Neutrophil (primary cell): ENCODE data around the gene DESI1.
A peak's percentile ranks its signal among the peaks of the same experiment; 100 is the strongest.

ENCODE experiments used
- H3K27ac ChIP-seq: fragments of 200-600 bp; sonication (generic); 2 replicates; pipeline ENCODE4 v1.5.1; 2016; ENCODE audit warnings: mild to moderate bottlenecking, moderate library complexity
- H3K27me3 ChIP-seq: fragments of 200-600 bp; sonication (generic); 2 replicates; pipeline ENCODE4 v1.6.0; 2016; ENCODE audit warnings: mild to moderate bottlenecking
- H3K36me3 ChIP-seq: fragments of 200-600 bp; sonication (generic); 2 replicates; pipeline ENCODE4 v1.5.1; 2017
- H3K4me1 ChIP-seq, 2 experiments: fragments of 200-600 bp in 1 of 2; sonication (generic) in 1 of 2; 1 replicate in 1 of 2; 2 replicates in 1 of 2; pipeline versions ENCODE4 v1.5.1 to v1.6.1; 2013 to 2016; ENCODE audit warnings: low read depth in 1 of 2, low read length in 1 of 2, mild to moderate bottlenecking in 1 of 2, moderate library complexity in 1 of 2; ENCODE audit not compliant: control insufficient read depth in 1 of 2, insufficient read depth in 1 of 2
- H3K4me3 ChIP-seq, 2 experiments: fragments of 200-600 bp in 1 of 2; sonication (generic) in 1 of 2; 1 replicate in 1 of 2; 2 replicates in 1 of 2; pipeline ENCODE4 v1.5.1; 2013 to 2016; ENCODE audit warnings: low read depth in 1 of 2, low read length in 1 of 2, mild to moderate bottlenecking in 1 of 2, moderate library complexity in 1 of 2
- H3K9me3 ChIP-seq: fragments of 200-600 bp; sonication (generic); 2 replicates; pipeline ENCODE4 v1.5.1; 2016
- TF ChIP-seq, protein P1 (sequence below): fragments of 200-600 bp; sonication (generic); IDR thresholded peaks from 2 replicates; pipeline ENCODE4 v1.5.1; 2016; ENCODE audit warnings: antibody characterized with exemption

Gene DESI1

DNA sequence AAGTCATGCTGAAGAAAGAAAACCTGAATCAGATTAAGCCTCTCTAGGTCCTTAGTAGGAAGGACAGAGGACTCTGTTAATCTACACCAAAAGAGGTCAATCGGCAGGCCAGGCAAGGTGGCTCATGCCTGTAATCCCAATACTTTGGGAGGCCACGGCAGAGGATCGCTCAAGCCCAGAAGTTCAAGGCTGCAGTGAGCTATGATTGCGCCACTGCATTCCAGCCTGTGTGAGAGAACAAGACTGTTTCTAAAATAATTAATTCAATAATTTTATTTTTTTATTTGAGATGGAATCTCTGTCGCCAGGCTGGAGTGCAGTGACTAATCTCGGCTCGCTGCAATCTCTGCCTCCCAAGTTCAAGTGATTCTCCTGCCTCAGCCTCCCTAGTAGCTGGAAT is 4.7 kb upstream of the DESI1 start:
- TF ChIP-seq, protein P1, sequence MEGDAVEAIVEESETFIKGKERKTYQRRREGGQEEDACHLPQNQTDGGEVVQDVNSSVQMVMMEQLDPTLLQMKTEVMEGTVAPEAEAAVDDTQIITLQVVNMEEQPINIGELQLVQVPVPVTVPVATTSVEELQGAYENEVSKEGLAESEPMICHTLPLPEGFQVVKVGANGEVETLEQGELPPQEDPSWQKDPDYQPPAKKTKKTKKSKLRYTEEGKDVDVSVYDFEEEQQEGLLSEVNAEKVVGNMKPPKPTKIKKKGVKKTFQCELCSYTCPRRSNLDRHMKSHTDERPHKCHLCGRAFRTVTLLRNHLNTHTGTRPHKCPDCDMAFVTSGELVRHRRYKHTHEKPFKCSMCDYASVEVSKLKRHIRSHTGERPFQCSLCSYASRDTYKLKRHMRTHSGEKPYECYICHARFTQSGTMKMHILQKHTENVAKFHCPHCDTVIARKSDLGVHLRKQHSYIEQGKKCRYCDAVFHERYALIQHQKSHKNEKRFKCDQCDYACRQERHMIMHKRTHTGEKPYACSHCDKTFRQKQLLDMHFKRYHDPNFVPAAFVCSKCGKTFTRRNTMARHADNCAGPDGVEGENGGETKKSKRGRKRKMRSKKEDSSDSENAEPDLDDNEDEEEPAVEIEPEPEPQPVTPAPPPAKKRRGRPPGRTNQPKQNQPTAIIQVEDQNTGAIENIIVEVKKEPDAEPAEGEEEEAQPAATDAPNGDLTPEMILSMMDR: no peak
- no peaks in the 10 kb centered on the region for H3K27me3 ChIP-seq
- no peak overlapping the region for H3K4me3 ChIP-seq
- H3K9me3 ChIP-seq: no peaks in the 10 kb centered on the region
- H3K27ac ChIP-seq: no peak overlapping the region
- H3K4me1 ChIP-seq: peaks cover 9 to 13% of the 10 kb centered on the region in 2 experiments
- H3K36me3 ChIP-seq: peaks cover 51% of the 10 kb centered on the region

DNA sequence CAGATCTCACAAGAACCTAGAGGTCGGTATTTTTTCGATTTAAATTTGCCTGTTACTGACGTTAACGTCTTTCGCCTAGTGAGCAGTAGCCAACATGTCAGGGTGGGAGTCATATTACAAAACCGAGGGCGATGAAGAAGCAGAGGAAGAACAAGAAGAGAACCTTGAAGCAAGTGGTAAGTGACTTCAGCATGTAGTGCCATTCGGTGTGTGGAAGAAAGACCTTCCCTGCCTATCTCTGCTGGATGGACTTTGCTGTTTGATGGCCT is 1.0 kb upstream of the DESI1 start:
- H3K27me3 ChIP-seq: no peaks in the 10 kb centered on the region
- H3K9me3 ChIP-seq: no peaks in the 10 kb centered on the region
- peak overlapping the region; percentile 82 to 91 for H3K4me3 ChIP-seq
- H3K4me1 ChIP-seq: peaks cover 33 to 36% of the 10 kb centered on the region in 2 experiments
- TF ChIP-seq, protein P1: no peak
- H3K36me3 ChIP-seq: peaks cover 23% of the 10 kb centered on the region
- peak overlapping the region; percentile 89 for H3K27ac ChIP-seq

DNA sequence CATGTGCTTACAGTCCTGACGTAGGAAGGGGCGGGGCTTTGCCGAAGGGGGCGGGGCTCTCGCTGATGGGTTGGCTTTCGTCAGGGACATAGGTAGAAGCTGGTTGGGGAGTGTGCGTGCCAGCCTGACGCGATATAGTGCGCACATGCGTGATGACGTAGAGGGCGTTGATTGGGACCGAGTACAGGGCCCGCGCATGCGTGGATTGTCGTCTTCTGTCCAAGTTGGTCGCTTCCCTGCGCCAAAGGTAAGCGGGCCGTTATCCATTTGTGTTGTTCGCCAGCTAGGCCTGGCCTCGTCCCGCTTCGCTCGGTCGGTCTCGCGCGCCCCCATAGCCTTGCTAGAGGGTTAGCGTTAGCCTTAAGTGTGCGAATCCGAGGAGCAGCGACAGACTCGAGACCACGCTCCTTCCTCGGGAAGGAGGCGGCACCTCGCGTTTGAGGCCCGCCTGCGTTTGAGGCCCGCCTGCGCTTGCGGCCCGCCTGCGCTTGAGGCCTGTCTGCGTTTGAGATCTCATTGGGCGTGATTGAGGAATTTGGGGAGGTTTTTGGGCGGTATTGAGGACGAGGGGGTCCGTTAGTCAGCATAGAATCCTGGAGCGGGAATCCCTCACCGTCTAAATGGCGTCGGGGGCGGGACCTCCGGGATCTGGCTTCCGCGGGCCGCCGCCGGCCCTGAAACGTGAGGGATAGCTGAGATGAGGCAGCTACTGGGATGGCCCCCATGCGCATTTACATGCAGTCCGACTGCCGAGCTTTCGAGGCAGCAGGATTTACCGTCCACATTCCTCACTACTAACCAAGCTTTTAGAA is 462 bp upstream of the DESI1 start, which contains the start of gene XRCC6:
XRCC6 (plus strand) TSS at position 197 of the 812 bp plus-strand sequence. CDS start 710 bp downstream, outside the sequence.
- Histone ChIP-seq H3K4me1 (peaks cover 33 to 36% of the 10 kb centered on the region in 2 experiments), H3K36me3 (peaks cover 23% of the 10 kb centered on the region), H3K9me3 (no peaks in the 10 kb centered on the region), H3K27ac (peak within 1 kb of the TSS; percentile 89), H3K4me3 (peak within 1 kb of the TSS; percentile 82 to 91), H3K27me3 (no peaks in the 10 kb centered on the region)
- TF ChIP-seq, protein P1: peak; percentile 27

DNA sequence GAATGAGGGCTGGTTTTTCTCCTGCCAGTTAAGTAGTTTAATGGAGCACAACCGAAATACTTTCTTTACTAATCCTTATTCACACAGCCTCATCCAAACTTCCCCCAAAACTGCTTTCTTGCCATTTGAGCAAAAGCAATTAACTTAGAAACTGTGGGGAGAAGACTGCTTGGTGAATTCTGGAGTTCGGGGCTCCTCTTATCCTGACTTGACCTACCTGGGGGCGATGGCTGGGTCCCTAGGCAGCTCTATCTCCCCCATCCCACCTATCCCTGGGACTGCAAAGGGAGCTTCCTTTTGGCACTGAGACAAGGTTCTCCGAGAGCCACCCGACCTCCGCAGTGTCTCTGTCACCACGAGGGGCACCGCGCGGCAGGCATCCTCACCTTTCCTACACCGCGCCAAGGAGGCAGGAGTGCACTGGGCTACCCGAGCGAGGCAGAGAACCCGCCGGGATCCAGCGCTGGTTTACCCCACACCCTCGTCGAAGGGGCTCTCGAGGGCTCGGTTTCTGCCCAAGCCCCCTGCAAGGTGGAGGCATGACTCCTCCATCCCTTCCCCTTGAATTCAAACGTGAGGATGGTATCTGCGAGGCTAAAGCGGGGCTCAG is 759 bp downstream of the DESI1 start:
- Histone ChIP-seq H3K9me3 (no peaks in the 10 kb centered on the region), H3K4me3 (peak overlapping the region; percentile 82 to 91), H3K36me3 (peaks cover 12% of the 10 kb centered on the region), H3K27ac (peak overlapping the region; percentile 89), H3K4me1 (peaks cover 33 to 36% of the 10 kb centered on the region in 2 experiments), H3K27me3 (no peaks in the 10 kb centered on the region)
- TF ChIP-seq, protein P1: no peak

DNA sequence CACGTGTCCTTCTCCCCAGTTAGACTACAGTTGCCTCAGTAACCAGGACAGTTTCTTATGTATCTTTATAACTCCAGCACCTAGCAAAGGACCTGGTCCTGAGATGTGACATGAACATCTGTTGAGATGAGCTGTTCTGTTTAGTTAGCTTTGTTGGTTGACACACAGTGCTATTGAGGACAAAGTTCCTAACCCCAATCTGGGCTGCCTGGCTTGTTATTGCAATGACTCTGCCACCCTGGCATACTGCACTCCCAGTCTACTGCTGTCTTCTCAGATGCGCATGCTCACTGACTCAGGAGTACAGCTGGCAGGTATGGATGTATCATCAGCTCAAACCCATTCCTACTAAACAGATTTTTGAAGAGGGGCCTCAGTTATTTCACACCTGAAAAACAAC is 7.4 kb downstream of the DESI1 start:
- Histone ChIP-seq H3K27ac (no peak overlapping the region), H3K27me3 (no peaks in the 10 kb centered on the region), H3K4me1 (peaks cover 1 to 3% of the 10 kb centered on the region in 2 experiments), H3K9me3 (no peaks in the 10 kb centered on the region), H3K36me3 (no peaks in the 10 kb centered on the region), H3K4me3 (no peak overlapping the region)
- TF ChIP-seq, protein P1: no peak
